Activated CD4-positive, CD25-positive, alpha-beta regulatory T cell treated with anti-CD3 and anti-CD28 coated beads, Interleukin-2, amount 50 U/mL, for 72 hours (primary cell): ENCODE results near the gene SLC26A9.
A peak's percentile ranks its signal among the peaks of the same experiment; 100 is the strongest.

Experiments used
- DNase-seq: peaks from one replicate; pipeline ENCODE4 v3.0.0; 2021

Gene SLC26A9

DNA sequence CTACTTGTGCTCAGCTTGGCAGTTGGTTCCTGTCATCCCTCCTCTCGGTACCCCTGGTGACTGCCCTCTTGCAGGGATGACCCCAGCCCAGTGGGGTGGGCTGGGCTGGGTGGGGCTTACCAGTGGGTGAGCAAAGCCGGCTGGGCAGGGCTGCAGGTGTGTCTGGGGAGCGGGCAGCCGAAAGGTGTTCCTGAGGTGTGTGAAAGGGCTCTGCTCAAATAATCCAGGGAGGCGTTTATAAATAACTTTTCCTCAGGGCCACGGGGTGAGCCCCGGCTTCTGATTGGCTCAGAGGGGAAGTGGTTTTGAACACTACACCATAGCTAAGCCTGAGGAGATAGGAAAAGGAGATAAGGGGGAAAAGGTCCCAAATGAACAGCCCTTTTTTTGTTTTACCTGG lies at the start of gene SLC26A9:
SLC26A9 (minus strand) TSS at position 212 of the 400 bp plus-strand sequence. CDS start 7,636 bp downstream, outside the sequence.
- DNase-seq, result no peak

DNA sequence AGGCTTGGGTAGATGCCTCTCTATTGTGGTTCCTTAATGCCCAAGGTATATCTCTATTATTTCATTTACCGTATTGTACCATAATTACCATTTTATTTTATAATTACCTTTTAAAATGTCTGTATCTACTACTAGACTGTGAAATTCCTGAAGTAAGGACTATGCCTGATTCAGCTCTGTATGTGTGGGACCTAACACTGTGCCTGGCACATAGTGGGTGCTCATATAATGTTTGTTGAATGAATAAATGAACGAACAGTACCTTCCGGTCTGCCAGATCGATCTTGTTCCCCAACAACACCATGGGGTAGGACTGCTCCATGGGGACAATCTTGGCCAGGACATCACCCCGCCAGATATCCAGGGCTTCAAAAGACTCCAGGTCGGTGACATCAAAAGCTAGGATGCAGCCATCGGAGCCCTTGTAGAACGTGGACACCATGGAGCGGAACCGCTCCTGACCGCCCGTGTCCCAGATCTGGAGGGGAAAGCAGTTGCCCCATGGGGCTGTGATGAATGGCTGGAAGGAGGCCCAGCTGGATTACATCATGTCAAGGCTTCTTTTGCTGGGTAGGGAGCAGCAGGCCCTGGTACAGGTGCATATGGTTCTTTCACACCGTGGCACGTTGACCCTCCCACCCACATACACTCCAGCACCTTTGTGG lies 49.1 kb upstream of the SLC26A9 start:
- no peak for DNase-seq

DNA sequence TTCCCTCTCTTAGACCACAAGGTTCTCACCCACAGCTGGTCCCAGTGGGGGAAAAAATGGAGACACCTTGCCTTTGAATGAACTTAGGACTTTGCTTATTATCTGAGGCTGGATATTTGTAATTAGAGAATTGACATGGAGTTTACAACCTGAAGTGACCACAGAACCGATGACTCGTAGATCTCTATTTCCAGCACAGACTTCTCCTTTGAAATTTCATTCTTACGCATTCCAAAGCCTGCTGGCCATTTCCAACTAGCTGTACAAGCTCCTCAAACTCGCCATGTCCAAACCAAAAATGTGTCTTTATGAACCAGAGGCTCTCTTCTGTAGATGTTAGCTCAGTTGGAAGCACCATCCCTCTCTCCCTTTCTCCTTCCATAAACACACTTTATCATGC lies 48.0 kb upstream of the SLC26A9 start:
- DNase-seq, result no peak

- no peak for DNase-seq
Measured at GRCh38 chr1:205990226-205990625, 47.0 kb upstream of the SLC26A9 start.

GRCh38 chr1:205989786-205990185 lies 46.5 kb upstream of the SLC26A9 start:
- no peak for DNase-seq

DNA sequence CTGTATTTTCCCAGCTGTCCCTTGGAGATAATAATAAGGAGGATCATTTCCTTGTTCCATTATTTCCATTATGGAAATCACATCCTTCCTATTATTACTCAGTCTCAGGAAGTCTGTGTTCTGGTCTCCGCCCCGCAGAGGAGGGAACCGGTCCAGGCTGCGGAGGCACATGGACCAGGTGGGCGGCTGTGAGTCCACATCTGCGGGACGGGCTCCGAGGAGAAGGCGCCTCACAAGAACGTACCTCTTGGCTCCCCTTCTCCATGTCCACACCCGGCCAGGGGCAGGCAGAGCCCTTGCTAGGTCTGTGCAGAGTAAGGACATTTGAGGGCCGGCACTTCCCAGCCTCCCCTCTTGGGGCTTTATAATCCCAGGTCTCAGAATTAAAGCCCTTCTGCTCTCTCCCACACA lies 45.3 kb upstream of the SLC26A9 start:
- peak; percentile 25 for DNase-seq

- peak; percentile 14 for DNase-seq
Measured at GRCh38 chr1:205986861-205987260, 43.6 kb upstream of the SLC26A9 start.

DNA sequence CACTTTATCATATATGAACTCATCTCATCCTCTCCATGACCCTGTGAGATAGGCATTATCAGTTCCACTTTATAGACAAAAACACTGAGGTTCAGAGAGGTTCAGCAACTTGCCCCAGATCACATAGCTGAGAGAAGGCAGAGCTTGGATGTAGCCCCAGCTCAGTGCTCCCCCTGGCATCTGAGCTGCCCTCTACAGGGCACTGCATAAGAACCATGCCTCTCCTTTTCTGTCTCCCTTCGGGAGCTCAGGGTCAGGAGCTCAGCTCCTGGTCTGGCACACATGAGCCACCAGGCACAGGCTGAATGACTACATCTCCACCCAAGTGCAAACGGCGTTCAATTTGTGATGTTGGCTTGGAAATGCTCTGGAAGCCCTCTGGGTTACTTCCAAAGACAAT lies 43.0 kb upstream of the SLC26A9 start:
- peak; percentile 14 for DNase-seq

DNA sequence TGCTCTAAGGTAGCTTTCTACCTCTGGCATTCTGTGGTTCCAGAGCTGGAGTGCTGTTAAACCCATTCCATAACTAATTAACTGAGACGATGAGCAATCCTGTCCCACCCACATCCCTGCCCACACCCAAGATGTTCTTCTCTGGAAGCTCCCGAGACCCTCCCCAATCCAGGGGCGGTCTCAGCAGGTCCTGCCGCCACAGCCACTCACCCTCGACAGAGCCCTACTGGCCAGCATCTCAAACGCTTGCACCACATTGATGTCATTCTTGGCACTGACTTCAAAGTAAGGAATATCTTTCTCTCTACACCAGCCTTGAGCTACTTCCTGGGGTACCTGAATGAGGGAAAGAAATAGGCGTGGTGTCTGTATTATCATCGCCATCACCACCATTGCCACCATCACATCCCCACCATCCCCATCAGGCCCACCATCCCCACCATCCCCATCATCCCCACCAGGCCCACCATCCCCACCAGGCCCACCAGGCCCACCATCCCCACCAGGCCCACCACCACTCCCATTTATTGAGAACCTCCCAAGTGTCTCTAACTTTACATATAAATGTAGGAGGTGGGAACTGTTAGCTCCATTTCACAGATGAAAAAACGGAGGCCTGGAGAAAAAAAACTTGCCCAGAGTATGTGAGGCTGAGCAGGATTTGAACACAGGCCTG lies 42.2 kb upstream of the SLC26A9 start:
- no peak for DNase-seq

DNA sequence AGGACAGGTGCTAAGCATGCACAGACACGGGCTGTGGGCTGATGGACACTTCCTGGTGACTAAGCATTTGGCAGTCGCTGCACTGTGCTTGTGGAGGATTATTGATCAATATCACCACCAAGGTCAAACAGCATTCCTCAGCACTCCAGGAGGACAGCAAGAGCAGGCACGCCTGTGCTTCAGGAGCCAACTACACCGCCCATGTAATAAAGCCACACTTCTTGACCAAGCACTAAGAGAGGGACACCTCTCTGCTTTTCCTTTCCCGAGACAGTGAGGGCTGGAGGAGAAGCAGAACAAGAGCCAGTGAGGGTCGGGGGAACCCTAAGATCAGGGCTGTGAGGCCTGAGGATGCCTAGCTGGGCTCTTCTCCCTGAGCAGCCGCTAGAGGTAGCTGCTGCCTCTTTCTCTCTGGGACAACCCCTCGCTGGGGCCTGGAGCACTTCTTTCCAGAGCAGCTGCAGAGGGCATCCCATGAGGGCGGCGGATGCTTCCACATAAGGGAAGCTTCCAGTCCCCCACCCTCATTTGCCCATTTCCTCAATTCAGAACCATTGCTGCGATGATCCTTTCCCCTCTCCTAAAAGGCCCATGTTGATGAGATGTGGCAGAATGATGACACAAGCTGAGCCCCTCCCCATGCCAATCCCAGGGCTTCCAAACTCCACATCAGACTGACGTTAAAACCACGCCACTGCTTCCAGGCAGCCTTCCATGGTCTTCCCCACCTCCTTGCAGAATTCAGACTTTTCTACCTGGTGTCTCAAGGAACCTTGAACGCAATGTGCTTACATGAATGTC lies 40.9 kb upstream of the SLC26A9 start:
- DNase-seq, result no peak

- no peak for DNase-seq
Measured at GRCh38 chr1:205981257-205981656, 38.0 kb upstream of the SLC26A9 start.

DNA sequence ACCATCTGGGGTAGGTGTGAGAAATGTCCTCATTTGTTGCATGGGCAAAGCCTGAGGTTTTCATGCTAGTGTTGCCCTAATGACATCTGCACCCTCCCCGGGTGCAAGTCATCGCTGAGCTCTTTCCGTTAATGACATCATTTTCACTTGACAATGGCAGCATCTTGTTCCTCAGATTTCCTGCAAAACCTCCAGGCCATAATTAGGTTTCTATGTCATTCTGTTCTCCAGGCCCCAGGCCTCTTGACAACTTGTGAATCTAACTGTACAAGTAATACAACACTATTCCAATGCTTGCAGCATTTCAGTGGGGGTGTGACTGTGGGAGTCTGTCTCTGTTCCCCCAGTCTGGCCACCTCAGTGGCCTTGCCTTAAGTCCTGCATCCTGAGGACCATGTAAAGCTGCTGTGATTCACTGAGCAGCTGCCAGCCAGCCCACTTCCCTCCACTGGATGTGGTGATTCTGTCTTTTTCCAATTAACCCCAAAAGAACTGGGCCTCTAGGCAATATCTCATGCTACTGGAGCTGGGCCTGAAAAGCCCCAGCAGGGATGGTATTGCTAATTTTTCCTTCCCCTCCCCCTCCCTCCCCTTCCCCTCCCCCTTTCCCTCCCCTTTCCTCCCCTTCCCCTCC lies 37.1 kb upstream of the SLC26A9 start:
- peak; percentile 24 for DNase-seq

DNA sequence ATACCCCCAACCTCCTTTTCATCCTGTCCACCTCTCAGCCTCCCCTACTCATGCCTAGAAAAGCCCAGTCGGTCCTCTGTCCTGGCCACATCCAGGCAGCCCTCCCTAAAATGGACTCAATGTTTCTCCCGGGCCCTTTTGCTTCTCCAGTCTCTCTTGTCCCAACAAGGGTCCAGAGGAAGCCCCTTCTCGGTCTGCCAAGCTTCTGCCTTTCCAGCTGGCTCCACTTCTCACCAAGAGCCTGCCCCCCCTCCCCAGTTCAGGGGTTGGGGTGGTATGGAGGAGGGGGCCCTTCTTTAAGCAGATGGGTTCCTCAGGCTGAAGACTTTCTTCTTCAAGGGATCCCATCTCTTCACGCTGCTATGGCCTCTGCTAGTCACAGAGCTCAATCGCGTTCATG lies 36.0 kb upstream of the SLC26A9 start:
- DNase-seq, result no peak

DNA sequence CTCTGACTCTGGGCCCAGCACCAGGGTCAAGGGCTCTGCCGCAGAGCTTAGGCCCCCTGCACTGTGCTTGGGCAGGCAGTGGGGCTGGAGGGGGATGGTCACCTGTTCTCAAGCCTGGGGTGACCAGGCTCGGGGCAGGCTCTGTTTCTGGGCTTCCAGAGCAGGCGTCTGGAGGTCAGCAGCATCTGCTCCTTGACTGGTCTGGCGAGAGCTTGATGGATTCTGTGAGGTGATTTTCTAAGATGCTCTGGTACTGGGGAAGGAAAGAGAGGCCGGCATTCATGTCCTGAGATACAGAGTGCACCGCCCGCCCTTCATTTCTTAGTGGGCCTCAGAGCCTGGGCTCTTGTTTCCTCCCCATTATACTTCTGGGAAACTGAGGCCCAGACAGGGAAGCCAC lies 35.4 kb upstream of the SLC26A9 start:
- peak; percentile 11 for DNase-seq

- DNase-seq, result peak; percentile 81
Measured at GRCh38 chr1:205977402-205978014, 34.3 kb upstream of the SLC26A9 start.

- DNase-seq, result no peak
Measured at GRCh38 chr1:205976708-205977401, 33.6 kb upstream of the SLC26A9 start.

DNA sequence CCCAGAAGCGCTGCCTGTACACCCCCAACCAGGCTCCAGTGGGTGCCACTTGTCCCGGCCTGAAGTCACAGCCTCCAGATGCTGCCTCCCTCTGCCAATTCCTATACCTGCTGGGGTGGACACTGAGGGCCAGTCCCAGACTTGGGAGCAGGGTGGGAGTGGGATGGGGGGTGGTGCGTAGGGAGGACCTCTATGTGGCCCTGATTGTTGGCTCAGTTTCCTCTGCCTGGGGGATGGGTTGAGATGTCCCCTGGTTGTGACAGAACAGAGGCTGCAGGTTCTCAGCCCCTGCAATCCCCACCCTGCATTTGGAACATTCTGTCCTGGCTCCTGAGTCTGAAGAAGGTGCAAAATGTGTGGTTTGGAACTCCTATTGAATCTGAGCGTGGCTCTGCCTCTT lies 32.8 kb upstream of the SLC26A9 start:
- no peak for DNase-seq

- DNase-seq, result no peak
Measured at GRCh38 chr1:205975387-205975998, 32.2 kb upstream of the SLC26A9 start.

DNA sequence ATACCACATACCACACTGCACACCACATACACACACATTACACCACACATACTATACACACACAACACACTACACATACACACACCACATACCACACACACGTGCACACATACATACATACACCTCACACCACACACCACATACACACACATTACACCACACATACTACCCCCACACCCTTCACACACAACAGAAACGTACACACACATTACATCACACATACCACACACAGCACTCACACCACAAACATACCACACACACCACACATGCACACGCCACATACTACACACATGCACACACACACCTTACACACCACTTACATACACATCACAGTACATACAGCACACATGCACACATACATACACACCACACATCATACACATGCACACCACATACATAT lies 31.5 kb upstream of the SLC26A9 start:
- peak; percentile 9 for DNase-seq

DNA sequence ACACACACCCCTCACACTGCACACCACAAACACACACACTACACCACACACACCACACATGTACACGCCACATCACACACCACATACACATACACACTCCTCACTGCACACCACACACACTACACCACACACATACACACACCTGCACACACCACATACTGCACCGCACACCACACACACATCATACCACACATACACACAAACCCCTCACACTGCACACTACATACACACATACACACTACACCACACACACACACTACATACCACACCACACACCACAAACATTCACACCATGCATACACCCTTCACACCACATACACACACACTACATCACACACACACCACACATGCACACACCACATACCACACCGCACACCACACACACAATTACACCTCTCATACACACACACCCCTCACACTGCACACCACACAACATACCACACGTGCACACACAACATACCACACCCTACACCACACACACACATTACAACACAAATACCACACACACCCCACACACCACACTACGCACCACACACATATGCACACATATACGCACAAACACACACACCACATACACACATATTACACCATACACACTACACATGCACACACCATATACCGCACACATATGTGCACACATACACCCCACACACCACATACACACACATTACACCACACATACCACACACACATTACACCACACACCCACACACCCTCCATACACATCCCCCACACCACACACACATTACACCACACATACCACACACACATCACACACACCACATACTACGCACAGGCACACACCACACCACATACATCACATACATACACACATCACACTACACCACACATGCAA lies 30.3 kb upstream of the SLC26A9 start:
- peak; percentile 4 for DNase-seq
